Mesenchymal stem cell (in vitro differentiated cells and primary cell): ENCODE data around the gene ABCA8. TPM values are rescaled to one million over a fixed set of nuclear protein-coding genes. Genes with fewer than 3 reads are reported as not detected.
"Not testable (repeated sequence)": the region's sequence is repeated elsewhere in the genome, so short reads cannot be mapped to it uniquely, and the experiment has no call there.

Source experiments
- DNase-seq: peaks from one replicate; pipeline ENCODE4 v3.0.0-alpha.2; 2013
- H2AFZ ChIP-seq: one replicate; pipeline ENCODE4 v1.6.1; 2013; ENCODE audit warnings: low read depth, mild to moderate bottlenecking, control low read depth, inconsistent platforms, low read length, moderate library complexity
- H2AK5ac ChIP-seq: 2 replicates; pipeline ENCODE4 v1.6.1; 2013; ENCODE audit warnings: low read length, moderate library complexity, mild to moderate bottlenecking, inconsistent platforms; ENCODE audit not compliant: severe bottlenecking
- H2BK120ac ChIP-seq: one replicate; pipeline ENCODE4 v1.6.1; 2013; ENCODE audit warnings: low read depth, mild to moderate bottlenecking, inconsistent platforms, low read length, moderate library complexity
- H2BK12ac ChIP-seq, 2 experiments: one replicate each; pipeline ENCODE4 v1.6.1; 2013; ENCODE audit warnings: inconsistent platforms in 2 of 2, low read length in 2 of 2, mild to moderate bottlenecking in 2 of 2, moderate library complexity in 2 of 2, control low read depth in 1 of 2
- H2BK15ac ChIP-seq: one replicate; pipeline ENCODE4 v1.6.1; 2013; ENCODE audit warnings: mild to moderate bottlenecking, low read depth, inconsistent platforms; ENCODE audit not compliant: poor library complexity, severe bottlenecking
- H2BK5ac ChIP-seq: 2 replicates; pipeline ENCODE4 v1.6.1; 2013; ENCODE audit warnings: low read depth, mild to moderate bottlenecking, low read length, control low read depth, inconsistent platforms; ENCODE audit not compliant: poor library complexity, severe bottlenecking
- H3K14ac ChIP-seq, 2 experiments: one replicate each; pipeline ENCODE4 v1.6.1; 2013; ENCODE audit warnings: inconsistent platforms in 2 of 2, low read length in 2 of 2, control low read depth in 1 of 2, mild to moderate bottlenecking in 1 of 2, moderate library complexity in 1 of 2
- H3K18ac ChIP-seq, 2 experiments: one replicate each; pipeline ENCODE4 v1.6.1; 2013; ENCODE audit warnings: inconsistent platforms in 2 of 2, low read length in 2 of 2, control low read depth in 1 of 2, low read depth in 1 of 2, mild to moderate bottlenecking in 1 of 2
- H3K23ac ChIP-seq, 2 experiments: one replicate each; pipeline ENCODE4 v1.6.1; 2013; ENCODE audit warnings: inconsistent platforms in 2 of 2, low read length in 2 of 2, mild to moderate bottlenecking in 2 of 2, moderate library complexity in 2 of 2, control low read depth in 1 of 2
- H3K27ac ChIP-seq: 2 replicates; pipeline ENCODE4 v1.5.1; 2013; ENCODE audit warnings: mild to moderate bottlenecking, moderate library complexity, low read length, control low read depth, inconsistent platforms; ENCODE audit not compliant: poor library complexity, severe bottlenecking
- H3K27me3 ChIP-seq, 2 experiments: 2 replicates each; pipeline versions ENCODE4 v1.6.1 to v1.7.0; 2013; ENCODE audit warnings: low read length in 2 of 2, mild to moderate bottlenecking in 2 of 2, moderate library complexity in 2 of 2, control low read depth in 1 of 2, inconsistent platforms in 1 of 2; ENCODE audit not compliant: control insufficient read depth in 1 of 2, insufficient read depth in 1 of 2
- H3K36me3 ChIP-seq, 2 experiments: 2 replicates each; pipeline versions ENCODE4 v1.6.1 to v1.7.0; 2013; ENCODE audit warnings: low read length in 2 of 2, control low read depth in 1 of 2, inconsistent platforms in 1 of 2, low read depth in 1 of 2, mild to moderate bottlenecking in 1 of 2; ENCODE audit not compliant: insufficient read depth in 2 of 2, control insufficient read depth in 1 of 2
- H3K4ac ChIP-seq, 2 experiments: one replicate each; pipeline ENCODE4 v1.6.1; 2013; ENCODE audit warnings: inconsistent platforms in 2 of 2, low read length in 2 of 2, mild to moderate bottlenecking in 2 of 2, moderate library complexity in 2 of 2, control low read depth in 1 of 2, low read depth in 1 of 2
- H3K4me1 ChIP-seq: 2 replicates; pipeline ENCODE4 v1.6.1; 2013; ENCODE audit warnings: low read depth, low read length, control low read depth; ENCODE audit not compliant: control insufficient read depth, insufficient read depth
- H3K4me2 ChIP-seq: 2 replicates; pipeline ENCODE4 v1.6.1; 2013; ENCODE audit warnings: low read length, mild to moderate bottlenecking, inconsistent platforms; ENCODE audit not compliant: poor library complexity, severe bottlenecking
- H3K4me3 ChIP-seq, 2 experiments: 2 replicates each; pipeline versions ENCODE4 v1.5.1 to v1.7.0; 2013; ENCODE audit warnings: low read length in 2 of 2, mild to moderate bottlenecking in 2 of 2, control low read depth in 1 of 2, low read depth in 1 of 2; ENCODE audit not compliant: insufficient read depth in 1 of 2
- H3K79me1 ChIP-seq: replicated peaks from 2 replicates; pipeline ENCODE4 v1.6.1; 2013; ENCODE audit warnings: mild to moderate bottlenecking, control low read depth, low read length, inconsistent platforms; ENCODE audit not compliant: poor library complexity, severe bottlenecking
- H3K9ac ChIP-seq: 2 replicates; pipeline ENCODE4 v1.7.0; 2013; ENCODE audit warnings: mild to moderate bottlenecking, low read length, moderate library complexity
- H3K9me3 ChIP-seq: 2 replicates; pipeline ENCODE4 v1.7.0; 2013; ENCODE audit warnings: mild to moderate bottlenecking, low read length; ENCODE audit not compliant: control insufficient read depth
- H4K8ac ChIP-seq: one replicate; pipeline ENCODE4 v1.6.1; 2013; ENCODE audit warnings: inconsistent platforms, mild to moderate bottlenecking, low read length, moderate library complexity
- H4K91ac ChIP-seq: one replicate; pipeline ENCODE4 v1.6.1; 2013; ENCODE audit warnings: mild to moderate bottlenecking, low read length, inconsistent platforms
- WGBS: methylation state at CpG from one replicate; pipeline ENCODE4 v1.1.7; 2013; ENCODE audit warnings: mixed read lengths; 5-methylcytosine and 5-hydroxymethylcytosine counted together
- polyA plus RNA-seq, 2 experiments: library from polyadenylated mRNA; stranded (reverse); fragments of 200-250 nt; gene quantifications; one replicate each; pipeline ENCODE4 v1.2.3, GENCODE V29; 2013

ABCA8 gene, protein sequence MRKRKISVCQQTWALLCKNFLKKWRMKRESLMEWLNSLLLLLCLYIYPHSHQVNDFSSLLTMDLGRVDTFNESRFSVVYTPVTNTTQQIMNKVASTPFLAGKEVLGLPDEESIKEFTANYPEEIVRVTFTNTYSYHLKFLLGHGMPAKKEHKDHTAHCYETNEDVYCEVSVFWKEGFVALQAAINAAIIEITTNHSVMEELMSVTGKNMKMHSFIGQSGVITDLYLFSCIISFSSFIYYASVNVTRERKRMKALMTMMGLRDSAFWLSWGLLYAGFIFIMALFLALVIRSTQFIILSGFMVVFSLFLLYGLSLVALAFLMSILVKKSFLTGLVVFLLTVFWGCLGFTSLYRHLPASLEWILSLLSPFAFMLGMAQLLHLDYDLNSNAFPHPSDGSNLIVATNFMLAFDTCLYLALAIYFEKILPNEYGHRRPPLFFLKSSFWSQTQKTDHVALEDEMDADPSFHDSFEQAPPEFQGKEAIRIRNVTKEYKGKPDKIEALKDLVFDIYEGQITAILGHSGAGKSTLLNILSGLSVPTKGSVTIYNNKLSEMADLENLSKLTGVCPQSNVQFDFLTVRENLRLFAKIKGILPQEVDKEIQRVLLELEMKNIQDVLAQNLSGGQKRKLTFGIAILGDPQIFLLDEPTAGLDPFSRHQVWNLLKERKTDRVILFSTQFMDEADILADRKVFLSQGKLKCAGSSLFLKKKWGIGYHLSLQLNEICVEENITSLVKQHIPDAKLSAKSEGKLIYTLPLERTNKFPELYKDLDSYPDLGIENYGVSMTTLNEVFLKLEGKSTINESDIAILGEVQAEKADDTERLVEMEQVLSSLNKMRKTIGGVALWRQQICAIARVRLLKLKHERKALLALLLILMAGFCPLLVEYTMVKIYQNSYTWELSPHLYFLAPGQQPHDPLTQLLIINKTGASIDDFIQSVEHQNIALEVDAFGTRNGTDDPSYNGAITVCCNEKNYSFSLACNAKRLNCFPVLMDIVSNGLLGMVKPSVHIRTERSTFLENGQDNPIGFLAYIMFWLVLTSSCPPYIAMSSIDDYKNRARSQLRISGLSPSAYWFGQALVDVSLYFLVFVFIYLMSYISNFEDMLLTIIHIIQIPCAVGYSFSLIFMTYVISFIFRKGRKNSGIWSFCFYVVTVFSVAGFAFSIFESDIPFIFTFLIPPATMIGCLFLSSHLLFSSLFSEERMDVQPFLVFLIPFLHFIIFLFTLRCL (N-terminal part only)
- polyA plus RNA-seq (2013, experiment 1 of 2): 1.0 TPM
- polyA plus RNA-seq (2013, experiment 2 of 2): 0.77 TPM

DNA sequence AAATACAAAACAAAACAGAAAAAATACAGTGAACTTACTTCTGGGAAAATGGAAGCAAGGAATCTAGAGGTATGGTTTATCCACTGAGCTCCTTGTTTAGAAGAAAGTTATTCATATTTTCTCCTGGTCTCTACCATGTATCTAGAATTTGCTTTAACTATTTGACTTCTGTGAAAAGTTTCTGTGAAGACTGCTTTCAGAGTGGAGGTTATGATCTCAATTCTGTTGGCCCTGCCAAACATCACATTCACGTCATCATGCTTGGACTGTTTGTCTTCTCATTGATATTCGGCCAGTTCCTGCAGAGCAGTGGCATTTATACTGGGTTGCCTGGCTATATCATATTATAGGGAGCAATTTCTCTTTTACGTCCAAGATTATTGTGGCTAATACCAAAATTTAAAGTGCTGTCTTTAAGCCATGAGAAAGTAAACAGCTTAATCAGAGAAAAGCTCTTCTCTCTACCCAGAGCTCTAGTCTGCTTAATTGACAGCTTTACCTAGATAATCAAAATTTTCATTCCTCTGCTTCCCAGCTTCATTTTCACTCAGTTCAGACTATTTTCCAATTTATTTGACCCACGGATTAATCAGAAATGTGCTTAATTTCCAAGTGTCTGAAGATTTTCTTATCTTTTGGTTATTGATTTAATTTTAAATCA, at the start of gene ABCA8:
Gene ABCA8 (minus strand): TSS at position 212 of the 661 bp plus-strand sequence. CDS start 13,358 bp downstream, outside the sequence.
- Histone ChIP-seq H3K36me3 (no peaks in the 10 kb centered on the region), H4K8ac (no peak within 1 kb of the TSS), H2BK15ac (no peak within 1 kb of the TSS), H3K27ac (no peak within 1 kb of the TSS), H2BK120ac (no peak within 1 kb of the TSS), H2AFZ (no peak within 1 kb of the TSS), H3K4me3 (peak within 1 kb of the TSS in 1 of 2 experiments; percentile 81), H2AK5ac (no peak within 1 kb of the TSS), H2BK5ac (no peak within 1 kb of the TSS), H3K18ac (no peak within 1 kb of the TSS), H3K9ac (peak within 1 kb of the TSS; percentile 95), H3K4ac (no peak within 1 kb of the TSS), H4K91ac (no peak within 1 kb of the TSS), H2BK12ac (no peak within 1 kb of the TSS), H3K79me1 (no peaks in the 10 kb centered on the region), H3K9me3 (no peaks in the 10 kb centered on the region), H3K27me3 (no peaks in the 10 kb centered on the region), H3K14ac (no peak within 1 kb of the TSS), H3K4me2 (no peak within 1 kb of the TSS), H3K23ac (no peak within 1 kb of the TSS), H3K4me1 (no peaks in the 10 kb centered on the region)
- 87% methylated on average over 3 of the region's 4 CpGs for WGBS
- peak; percentile 18 for DNase-seq

DNA sequence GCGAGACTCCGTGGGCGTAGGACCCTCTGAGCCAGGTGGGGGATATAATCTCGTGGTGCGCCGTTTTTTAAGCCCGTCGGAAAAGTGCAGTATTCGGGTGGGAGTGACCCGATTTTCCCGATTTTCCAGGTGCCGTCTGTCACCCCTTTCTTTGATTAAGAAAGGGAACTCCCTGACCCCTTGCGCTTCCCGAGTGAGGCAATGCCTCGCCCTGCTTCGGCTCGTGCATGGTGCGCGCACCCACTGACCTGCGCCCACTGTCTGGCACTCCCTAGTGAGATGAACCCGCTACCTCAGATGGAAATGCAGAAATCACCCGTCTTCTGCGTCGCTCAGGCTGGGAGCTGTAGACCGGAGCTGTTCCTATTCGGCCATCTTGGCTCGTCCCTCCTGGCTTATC, 49.6 kb upstream of the ABCA8 start:
- 94% methylated on average over 15 of the region's 27 CpGs for WGBS
- H3K4ac ChIP-seq, H3K18ac ChIP-seq, H3K79me1 ChIP-seq, H2BK15ac ChIP-seq, H4K91ac ChIP-seq, H3K9ac ChIP-seq, H3K9me3 ChIP-seq, H2BK120ac ChIP-seq, H2AFZ ChIP-seq, H3K4me2 ChIP-seq, DNase-seq, H4K8ac ChIP-seq, H3K4me1 ChIP-seq, H2BK12ac ChIP-seq, H2BK5ac ChIP-seq, H3K27ac ChIP-seq, H3K14ac ChIP-seq, H3K27me3 ChIP-seq, H2AK5ac ChIP-seq, H3K4me3 ChIP-seq, H3K23ac ChIP-seq: not testable (repeated sequence)
- H3K36me3 ChIP-seq: peaks cover 0 to 49% of the 10 kb centered on the region in 2 experiments

DNA sequence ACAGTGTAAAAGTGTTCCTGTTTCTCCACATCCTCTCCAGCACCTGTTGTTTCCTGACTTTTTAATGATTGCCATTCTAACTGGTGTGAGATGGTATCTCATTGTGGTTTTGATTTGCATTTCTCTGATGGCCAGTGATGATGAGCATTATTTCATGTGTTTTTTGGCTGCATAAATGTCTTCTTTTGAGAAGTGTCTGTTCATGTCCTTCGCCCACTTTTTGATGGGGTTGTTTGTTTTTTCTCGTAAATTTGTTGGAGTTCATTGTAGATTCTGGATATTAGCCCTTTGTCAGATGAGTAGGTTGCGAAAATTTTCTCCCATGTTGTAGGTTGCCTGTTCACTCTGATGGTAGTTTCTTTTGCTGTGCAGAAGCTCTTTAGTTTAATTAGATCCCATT, 44.6 kb upstream of the ABCA8 start:
- not testable (repeated sequence) for H3K4me2 ChIP-seq, H3K4me3 ChIP-seq, H2BK5ac ChIP-seq, H3K23ac ChIP-seq, H3K4me1 ChIP-seq, H3K18ac ChIP-seq, H2AFZ ChIP-seq, H3K79me1 ChIP-seq, H2BK120ac ChIP-seq, H3K9me3 ChIP-seq, H3K27ac ChIP-seq, DNase-seq, H4K8ac ChIP-seq, H2AK5ac ChIP-seq, H2BK12ac ChIP-seq, H4K91ac ChIP-seq, H3K9ac ChIP-seq, H3K27me3 ChIP-seq, H3K4ac ChIP-seq, H2BK15ac ChIP-seq, H3K14ac ChIP-seq
- H3K36me3 ChIP-seq: peaks cover 0 to 20% of the 10 kb centered on the region in 2 experiments
- WGBS: no CpG with 5 or more reads among the region's 3 CpGs
